Testis (tissue), 3 donors: ENCODE measurements around the gene PHACTR3. TPM values are rescaled to one million over a fixed set of nuclear protein-coding genes. Genes with fewer than 3 reads are reported as not detected.

Source experiments
- DNase-seq: peaks from one replicate; pipeline ENCODE4 v3.0.0-alpha.2; 2019
- H3K27ac ChIP-seq, 2 donors: fragments of 200-600 bp; sonication (generic); one replicate each; pipeline ENCODE4 v1.5.1; 2019
- H3K27me3 ChIP-seq: fragments of 200-600 bp; sonication (generic); one replicate; pipeline ENCODE4 v1.5.1; 2019
- H3K36me3 ChIP-seq: fragments of 200-600 bp; sonication (generic); one replicate; pipeline ENCODE4 v1.5.1; 2017; ENCODE audit warnings: low read depth; ENCODE audit errors: missing control alignments
- H3K4me1 ChIP-seq: fragments of 200-600 bp; sonication (generic); one replicate; pipeline ENCODE4 v1.5.1; 2019
- H3K4me3 ChIP-seq, 2 donors: fragments of 200-600 bp; sonication (generic); one replicate each; pipeline ENCODE4 v1.5.1; 2017 to 2019
- H3K9me3 ChIP-seq: fragments of 200-600 bp; sonication (generic); one replicate; pipeline ENCODE4 v1.5.1; 2017
- POLR2A ChIP-seq: fragments of 450-650 bp; IDR thresholded peaks from one replicate; pipeline ENCODE4 v1.6.1; 2017; ENCODE audit warnings: antibody characterized with exemption, mild to moderate bottlenecking, moderate library complexity
- WGBS, 2 donors: methylation state at CpG; one replicate each; pipeline ENCODE4 v1.1.5; 2018; 5-methylcytosine and 5-hydroxymethylcytosine counted together
- intact Hi-C: fragments of 100-400 bp; cut with DNase I; formaldehyde crosslinking; loops from one replicate; pipeline ENCODE4 v1.15.1; 2023; ENCODE audit warnings: low total_unique reads
- polyA plus RNA-seq: library from polyadenylated mRNA; stranded (reverse); fragments of 350-450 nt; fragmentation: Illumina TruSeq; extraction: RNeasy Lipid Tissue Mini Kit (QIAGEN cat#74804); gene quantifications from one replicate; pipeline ENCODE4 v1.2.3, GENCODE V29; 2014; ENCODE audit warnings: low read depth, low replicate concordance; ENCODE audit not compliant: insufficient read depth
- total RNA-seq, 2 donors: library from RNA; depleted of rRNA; stranded (reverse); fragments of >200 nt; gene quantifications; one replicate each; pipeline ENCODE4 v1.2.3, GENCODE V29; 2016
- TF ChIP-seq, protein P1 (sequence below), 3 experiments: fragments of 450-650 bp in 2 of 3; fragments of 200-600 bp in 1 of 3; sonication (generic) in 1 of 3; IDR thresholded peaks; one replicate each; pipeline ENCODE4 v1.5.1; 2016 to 2019; ENCODE audit warnings: antibody characterized with exemption in 3 of 3, mild to moderate bottlenecking in 2 of 3, moderate library complexity in 1 of 3

Gene PHACTR3
- total and polyA plus RNA-seq, 3 donors from 2014 or later = 0.94 to 1.2 (median 1.1) TPM

DNA sequence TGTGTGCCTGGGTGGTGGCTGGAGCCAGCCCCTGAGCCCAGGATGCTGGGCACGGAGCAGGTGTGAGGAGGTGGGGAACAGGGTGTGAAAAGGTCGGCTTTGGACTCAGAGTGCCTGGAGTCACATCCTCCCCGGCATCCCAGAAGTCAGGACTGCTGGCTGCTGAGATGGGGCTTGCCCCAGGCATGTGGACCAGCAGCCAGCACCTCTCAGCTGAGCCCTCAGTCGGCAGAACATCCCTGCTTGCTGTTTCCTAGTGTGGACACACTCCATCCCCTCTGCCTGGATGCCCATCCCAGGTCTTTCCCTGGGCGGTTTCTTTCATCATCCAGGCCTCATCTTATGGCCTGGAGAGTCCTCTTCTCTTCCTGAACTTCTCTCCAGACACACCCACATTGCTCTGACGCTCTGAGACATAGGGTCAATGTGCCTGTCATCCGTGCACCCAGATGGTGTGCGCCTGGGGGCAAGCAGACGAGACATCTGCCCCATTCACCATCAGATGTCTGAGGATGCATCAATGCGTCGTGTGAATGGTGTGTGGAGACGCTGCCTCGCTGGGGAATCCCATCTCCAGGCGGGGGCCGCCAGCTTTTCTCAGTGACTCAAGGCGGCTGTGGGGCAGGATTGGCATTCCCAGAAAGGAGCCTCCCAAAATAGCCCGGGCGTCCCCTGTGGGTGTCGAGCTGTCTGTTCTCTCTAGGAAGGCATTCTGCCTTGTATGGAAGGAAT is 224.9 kb downstream of the PHACTR3 start:
- TF ChIP-seq, protein P1, sequence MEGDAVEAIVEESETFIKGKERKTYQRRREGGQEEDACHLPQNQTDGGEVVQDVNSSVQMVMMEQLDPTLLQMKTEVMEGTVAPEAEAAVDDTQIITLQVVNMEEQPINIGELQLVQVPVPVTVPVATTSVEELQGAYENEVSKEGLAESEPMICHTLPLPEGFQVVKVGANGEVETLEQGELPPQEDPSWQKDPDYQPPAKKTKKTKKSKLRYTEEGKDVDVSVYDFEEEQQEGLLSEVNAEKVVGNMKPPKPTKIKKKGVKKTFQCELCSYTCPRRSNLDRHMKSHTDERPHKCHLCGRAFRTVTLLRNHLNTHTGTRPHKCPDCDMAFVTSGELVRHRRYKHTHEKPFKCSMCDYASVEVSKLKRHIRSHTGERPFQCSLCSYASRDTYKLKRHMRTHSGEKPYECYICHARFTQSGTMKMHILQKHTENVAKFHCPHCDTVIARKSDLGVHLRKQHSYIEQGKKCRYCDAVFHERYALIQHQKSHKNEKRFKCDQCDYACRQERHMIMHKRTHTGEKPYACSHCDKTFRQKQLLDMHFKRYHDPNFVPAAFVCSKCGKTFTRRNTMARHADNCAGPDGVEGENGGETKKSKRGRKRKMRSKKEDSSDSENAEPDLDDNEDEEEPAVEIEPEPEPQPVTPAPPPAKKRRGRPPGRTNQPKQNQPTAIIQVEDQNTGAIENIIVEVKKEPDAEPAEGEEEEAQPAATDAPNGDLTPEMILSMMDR (IDR thresholded peaks at IDR 0.05) = no peak
- no peak for TF ChIP-seq POLR2A
- peak; percentile 8 for DNase-seq
- no peak overlapping the region for H3K27ac ChIP-seq
- no peaks in the 10 kb centered on the region for H3K9me3 ChIP-seq
- H3K4me3 ChIP-seq = no peak overlapping the region
- no peaks in the 10 kb centered on the region for H3K4me1 ChIP-seq
- no peaks in the 10 kb centered on the region for H3K36me3 ChIP-seq
- WGBS, 2 donors = 89 to 92% methylated on average over 13 to 19 of the region's 19 CpGs
- H3K27me3 ChIP-seq = no peaks in the 10 kb centered on the region
- intact Hi-C loops = no loop called here

DNA sequence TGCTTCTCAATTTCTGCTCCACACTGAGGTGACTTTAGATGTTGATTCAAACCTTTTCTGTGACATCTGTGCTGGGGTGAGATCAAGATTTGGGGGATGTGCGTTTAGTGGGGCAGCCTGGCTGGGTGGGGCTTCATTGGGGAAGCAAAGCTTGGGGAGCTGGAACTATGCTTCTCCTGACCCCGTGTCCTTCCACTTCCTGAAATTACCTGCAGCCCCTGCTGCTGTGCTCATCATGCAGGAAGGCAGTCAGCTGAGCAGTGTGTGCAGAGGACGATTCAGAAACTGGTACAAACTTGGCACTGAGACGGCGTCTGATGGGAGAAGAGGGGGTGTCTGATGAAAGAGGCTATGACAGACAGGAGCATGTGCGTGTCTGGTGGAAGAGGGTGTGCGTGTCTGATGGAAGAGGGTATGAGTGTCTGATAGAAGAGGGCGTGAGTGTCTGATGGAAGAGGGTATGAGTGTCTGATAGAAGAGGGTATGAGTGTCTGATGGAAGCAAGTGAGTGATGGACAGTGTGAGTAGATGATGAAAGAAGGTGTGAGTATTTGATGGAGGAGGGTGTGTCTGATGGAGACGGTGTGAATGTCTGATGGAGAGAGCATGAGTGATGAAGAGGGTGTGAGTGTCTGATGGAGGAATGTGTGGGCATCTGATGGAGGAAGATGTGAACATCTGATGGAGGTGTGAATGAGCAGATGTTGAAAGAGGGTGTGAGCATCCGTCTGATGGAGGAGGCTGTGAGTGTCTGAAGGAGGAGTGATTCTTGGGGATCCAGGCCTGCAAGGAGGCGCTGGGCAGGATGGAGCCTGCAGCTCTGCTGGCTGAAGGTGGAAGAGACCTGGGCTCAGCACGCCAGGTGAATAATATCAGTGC is 225.7 kb downstream of the PHACTR3 start:
- H3K36me3 ChIP-seq = no peaks in the 10 kb centered on the region
- no peak overlapping the region for H3K4me3 ChIP-seq
- H3K27me3 ChIP-seq = no peaks in the 10 kb centered on the region
- no peak for TF ChIP-seq POLR2A
- TF ChIP-seq, protein P1 (IDR thresholded peaks at IDR 0.05) = no peak
- no peaks in the 10 kb centered on the region for H3K9me3 ChIP-seq
- no peak overlapping the region for H3K27ac ChIP-seq
- peak; percentile 1 for DNase-seq
- peaks cover 1% of the 10 kb centered on the region for H3K4me1 ChIP-seq
- WGBS, 2 donors = 84 to 87% methylated on average over 12 of the region's 12 CpGs
- intact Hi-C loops = no loop called here

DNA sequence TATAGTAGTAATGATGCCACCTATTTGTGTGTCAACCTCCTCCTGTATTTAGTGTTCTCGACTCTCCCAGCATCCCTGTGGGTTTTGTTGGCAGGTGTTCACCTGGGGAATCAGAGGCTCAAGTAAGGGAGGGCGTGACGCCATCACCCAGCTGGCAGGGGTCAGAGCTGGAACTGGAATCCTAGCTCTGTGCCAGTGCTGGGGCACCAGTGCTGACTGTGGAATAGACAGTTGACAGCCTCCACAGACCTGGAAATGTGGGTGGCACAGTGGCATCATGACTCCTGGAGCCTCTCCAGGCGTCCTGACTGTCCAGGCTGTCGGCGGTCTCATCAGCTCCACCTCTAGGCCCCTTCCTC is 226.3 kb downstream of the PHACTR3 start:
- WGBS, 2 donors = 90% methylated on average over 5 of the region's 6 CpGs; no CpG with 5 or more reads in 1 of the 2 donors
- TF ChIP-seq, protein P1 (IDR thresholded peaks at IDR 0.05) = no peak
- TF ChIP-seq POLR2A = no peak
- Histone ChIP-seq H3K36me3 (no peaks in the 10 kb centered on the region), H3K27ac (no peak overlapping the region), H3K4me1 (peaks cover 7% of the 10 kb centered on the region), H3K27me3 (no peaks in the 10 kb centered on the region), H3K9me3 (no peaks in the 10 kb centered on the region), H3K4me3 (no peak overlapping the region)
- peak; percentile 10 for DNase-seq
- intact Hi-C loops = no loop called here

DNA sequence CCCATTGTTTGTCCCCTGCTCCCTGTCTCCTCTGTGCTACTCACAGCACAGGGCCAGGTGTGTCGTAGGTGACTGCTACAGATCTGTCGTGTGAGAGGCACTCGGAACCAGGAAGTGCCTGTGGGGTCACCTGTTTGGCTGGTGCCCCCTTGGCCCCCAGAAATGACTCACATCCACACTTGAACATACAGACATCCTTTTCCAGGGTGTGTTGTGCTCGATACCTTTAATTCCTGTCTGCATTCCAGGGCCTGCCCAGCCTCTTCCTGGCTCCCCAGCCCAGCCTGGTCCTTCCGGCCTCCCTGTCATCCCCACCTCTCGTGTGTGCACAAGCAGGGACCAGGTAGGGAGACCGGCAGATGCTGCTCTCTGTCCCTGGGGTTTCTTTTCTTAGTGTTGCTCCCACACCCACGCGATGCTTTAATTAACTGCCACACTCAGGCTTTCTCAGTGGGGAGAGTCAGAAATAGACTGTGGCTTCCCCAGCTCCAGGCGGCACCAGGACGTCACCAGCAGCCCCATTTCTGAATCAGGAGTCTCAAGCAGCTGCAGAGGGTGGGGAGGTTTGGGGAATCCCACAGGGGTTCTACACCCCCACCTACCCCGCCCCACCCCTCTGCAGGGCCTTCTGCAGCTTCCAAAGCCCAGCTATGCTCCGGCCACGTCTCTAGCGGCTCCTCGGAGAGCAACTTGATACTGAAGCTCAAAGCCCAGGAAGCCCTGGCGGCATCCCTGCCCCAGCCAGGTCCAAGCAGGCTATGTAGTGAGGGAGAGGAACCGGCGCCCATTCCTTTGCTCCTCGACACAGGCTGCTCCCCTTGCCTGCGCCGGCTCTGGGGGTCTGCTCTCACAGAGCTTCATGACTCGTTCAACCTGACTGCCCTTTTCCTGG is 226.9 kb downstream of the PHACTR3 start:
- no peaks in the 10 kb centered on the region for H3K36me3 ChIP-seq
- intact Hi-C loops = no loop called here
- H3K27me3 ChIP-seq = no peaks in the 10 kb centered on the region
- H3K4me3 ChIP-seq = no peak overlapping the region
- H3K4me1 ChIP-seq = peaks cover 14% of the 10 kb centered on the region
- H3K27ac ChIP-seq = no peak overlapping the region
- H3K9me3 ChIP-seq = no peaks in the 10 kb centered on the region
- 66 to 71% methylated on average over 18 to 23 of the region's 23 CpGs for WGBS, 2 donors
- TF ChIP-seq, protein P1 (IDR thresholded peaks at IDR 0.05) = no peak
- DNase-seq = peak; percentile 23
